Measurements from ENCODE around the gene CLPSL2. TPM values are rescaled to one million over a fixed set of nuclear protein-coding genes. Genes with fewer than 3 reads are reported as not detected.

Gene CLPSL2
- total RNA-seq, 1 donor = not detected

DNA sequence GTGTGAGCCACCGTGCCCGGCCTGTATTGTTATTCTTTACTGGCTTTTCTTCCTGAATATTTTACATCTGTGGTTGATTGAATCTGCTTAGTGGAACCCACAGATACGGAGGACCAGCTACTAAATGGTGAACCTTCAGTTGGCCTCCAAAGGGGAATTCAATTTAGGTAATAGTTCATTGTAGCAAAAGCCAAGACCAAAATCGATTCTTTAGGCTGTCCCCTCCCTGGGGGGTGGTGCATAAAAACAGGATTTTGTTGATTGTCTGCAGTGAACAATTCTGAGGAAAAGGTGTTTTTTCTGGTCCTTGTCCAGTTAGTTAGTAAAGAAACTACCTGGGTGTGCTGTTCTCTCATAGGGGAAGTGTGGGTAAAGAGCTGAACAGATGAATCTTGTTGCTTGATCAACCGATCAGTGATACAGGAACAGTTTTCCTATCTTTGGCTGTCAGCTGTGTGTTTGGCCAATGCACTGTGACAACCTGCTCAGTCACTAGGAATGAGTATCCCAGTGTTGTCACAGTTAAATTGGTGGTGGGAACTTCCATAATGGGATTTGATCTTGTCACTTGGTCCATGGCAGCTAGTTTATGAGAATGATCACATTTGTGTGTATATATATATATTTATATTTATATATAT lies 48.3 kb downstream of the CLPSL2 start:
- Histone ChIP-seq H3K4me3 (ENCODE audit: low read length) (no peak overlapping the region), H3K27me3 (ENCODE audit: insufficient read depth, low read length) (no peaks in the 10 kb centered on the region), H3K4me1 (ENCODE audit: insufficient read depth, low read length) (no peaks in the 10 kb centered on the region)

More for the DNA sequence above, 48.3 kb downstream of the CLPSL2 start:
- H3K9me3 ChIP-seq (ENCODE audit: low read depth, low read length) = no peaks in the 10 kb centered on the region

Other genes starting within 250 kb of the CLPSL2 start
- 20.1 TPM for gene FKBP5, start 87.7 kb upstream of the CLPSL2 start, total RNA-seq
- 0.10 TPM for gene ARMC12, start 39.6 kb upstream of the CLPSL2 start, total RNA-seq
- gene CLPSL1, start 4.4 kb downstream of the CLPSL2 start, total RNA-seq = not detected
- gene CLPS, start 20.7 kb downstream of the CLPSL2 start, total RNA-seq = not detected
- gene LHFPL5, start 28.8 kb downstream of the CLPSL2 start, total RNA-seq = not detected
- gene SRPK1, start 144.5 kb downstream of the CLPSL2 start, total RNA-seq = 70.7 TPM
- 0.10 TPM for gene SLC26A8, start 248.0 kb downstream of the CLPSL2 start, total RNA-seq